D721Med (cell line): ENCODE measurements around the gene CALY.
"Not testable (repeated sequence)": the region's sequence is repeated elsewhere in the genome, so short reads cannot be mapped to it uniquely, and the experiment has no call there.

ENCODE experiments used
- DNase-seq: peaks from one replicate; pipeline ENCODE4 v3.0.0; 2011; ENCODE audit warnings: low spot score; ENCODE audit not compliant: insufficient read length
- FAIRE-seq: peaks from 2 replicates; lab custom pipeline; 2011; peaks lifted over from hg19 to GRCh38; lab: Jason Lieb, UNC
- CTCF ChIP-seq: IDR thresholded peaks from 2 replicates; pipeline ENCODE4 v1.5.1; 2012; ENCODE audit warnings: mild to moderate bottlenecking, control low read depth; ENCODE audit not compliant: insufficient read depth; ENCODE audit errors: missing control alignments

Gene CALY

GRCh38 chr10:133327651-133328357 is 8.9 kb downstream of the CALY start:
- TF ChIP-seq CTCF = no peak
- no peak for DNase-seq
- no peak for FAIRE-seq

GRCh38 chr10:133326745-133327650 is 9.7 kb downstream of the CALY start:
- no peak for TF ChIP-seq CTCF
- DNase-seq = no peak
- FAIRE-seq = no peak

DNA sequence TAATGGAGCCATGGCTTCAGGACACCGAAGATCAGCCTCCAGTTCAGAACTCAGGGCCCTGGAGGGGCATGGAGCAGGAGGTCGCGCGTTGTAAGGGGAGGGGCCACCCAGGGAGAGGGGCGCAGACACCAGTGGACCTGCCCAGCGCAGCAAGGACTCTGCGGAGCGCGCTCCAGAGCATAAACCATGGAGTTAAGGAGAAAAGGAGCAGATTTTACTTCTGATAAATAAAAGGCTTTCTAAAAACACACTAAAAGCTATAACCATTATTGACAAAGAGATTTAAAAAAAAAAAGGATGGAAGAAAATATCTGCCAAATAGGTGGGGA is 10.5 kb downstream of the CALY start:
- no peak for TF ChIP-seq CTCF
- DNase-seq = no peak
- no peak for FAIRE-seq

DNA sequence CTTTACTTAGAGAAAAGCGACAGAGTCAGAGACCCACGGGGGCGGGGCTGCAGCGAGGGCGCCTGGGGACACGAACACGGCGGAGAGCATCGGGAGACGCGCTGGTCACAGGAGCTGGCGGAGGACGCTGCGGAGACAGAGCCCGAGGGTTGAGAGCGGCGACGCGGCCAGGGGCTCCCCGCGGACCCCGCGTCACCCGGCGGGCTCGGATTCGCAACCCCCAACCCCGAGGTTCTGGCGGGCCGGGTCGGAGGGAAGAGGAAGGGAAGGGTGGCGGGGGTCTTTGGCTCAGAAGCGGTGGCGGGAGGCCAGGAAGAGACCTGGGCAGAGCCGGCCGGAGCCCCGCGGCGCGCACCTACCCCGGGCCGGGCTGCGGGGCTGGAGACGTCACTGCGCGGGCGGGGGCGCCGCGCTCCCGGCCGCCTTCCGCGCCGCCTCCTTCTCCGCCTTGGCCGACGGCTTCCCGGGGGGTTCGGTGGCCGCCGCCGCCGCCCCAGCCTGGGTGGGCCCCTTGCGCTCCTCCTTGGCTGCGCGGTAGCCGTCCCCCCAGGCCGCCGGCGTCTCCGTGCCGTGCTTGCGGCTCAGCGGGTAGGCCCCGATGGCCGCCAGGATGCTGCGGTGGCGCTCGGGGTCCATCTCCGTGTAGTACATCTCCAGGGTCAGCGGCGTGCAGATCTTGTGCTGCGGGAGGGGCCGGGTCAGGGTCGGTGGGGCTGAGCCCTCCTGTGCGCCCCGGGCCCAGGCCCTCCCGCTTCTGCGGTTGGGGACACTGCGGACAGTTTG is 11.1 kb downstream of the CALY start:
- TF ChIP-seq CTCF = no peak
- no peak for FAIRE-seq
- no peak for DNase-seq

- DNase-seq = no peak
- no peak for TF ChIP-seq CTCF
These were observed 11.8 kb downstream of the CALY start for GRCh38 chr10:133324857-133325260.

GRCh38 chr10:133324198-133324792 is 12.4 kb downstream of the CALY start:
- no peak for DNase-seq
- no peak for FAIRE-seq
- TF ChIP-seq CTCF = no peak

More at GRCh38 chr10:133324857-133325260, 11.8 kb downstream of the CALY start:
- FAIRE-seq = no peak

- FAIRE-seq, DNase-seq: not testable (repeated sequence)
These were observed 14.5 kb downstream of the CALY start for GRCh38 chr10:133322064-133322709.

DNA sequence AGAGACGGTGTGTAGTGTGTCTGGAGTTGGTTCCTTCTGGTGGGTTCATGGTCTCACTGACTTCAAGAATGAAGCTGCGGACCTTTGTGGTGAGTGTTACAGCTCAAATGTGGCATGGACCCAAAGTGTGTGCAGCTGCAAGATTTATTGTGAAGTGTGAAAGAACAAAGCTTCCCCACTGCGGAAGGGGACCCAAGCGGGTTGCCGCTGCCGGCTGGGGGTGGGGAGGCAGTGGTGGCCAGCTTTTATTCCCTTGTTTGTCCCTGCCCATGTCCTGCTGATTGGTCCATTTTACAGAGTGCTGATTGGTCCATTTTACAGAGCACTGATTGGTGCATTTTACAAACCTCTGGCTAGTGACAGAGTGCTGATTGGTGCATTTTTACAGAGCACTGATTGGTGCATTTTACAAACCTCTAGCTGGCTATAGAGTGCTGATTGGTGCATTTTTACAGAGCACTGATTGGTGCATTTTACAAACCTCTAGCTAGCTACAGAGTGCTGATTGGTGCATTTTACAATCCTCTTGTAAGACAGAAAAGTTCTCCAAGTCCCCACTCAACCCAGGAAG is 15.8 kb downstream of the CALY start:
- DNase-seq, FAIRE-seq: not testable (repeated sequence)
